ENCODE measurements around the gene DLG1.

DLG1 gene

DNA sequence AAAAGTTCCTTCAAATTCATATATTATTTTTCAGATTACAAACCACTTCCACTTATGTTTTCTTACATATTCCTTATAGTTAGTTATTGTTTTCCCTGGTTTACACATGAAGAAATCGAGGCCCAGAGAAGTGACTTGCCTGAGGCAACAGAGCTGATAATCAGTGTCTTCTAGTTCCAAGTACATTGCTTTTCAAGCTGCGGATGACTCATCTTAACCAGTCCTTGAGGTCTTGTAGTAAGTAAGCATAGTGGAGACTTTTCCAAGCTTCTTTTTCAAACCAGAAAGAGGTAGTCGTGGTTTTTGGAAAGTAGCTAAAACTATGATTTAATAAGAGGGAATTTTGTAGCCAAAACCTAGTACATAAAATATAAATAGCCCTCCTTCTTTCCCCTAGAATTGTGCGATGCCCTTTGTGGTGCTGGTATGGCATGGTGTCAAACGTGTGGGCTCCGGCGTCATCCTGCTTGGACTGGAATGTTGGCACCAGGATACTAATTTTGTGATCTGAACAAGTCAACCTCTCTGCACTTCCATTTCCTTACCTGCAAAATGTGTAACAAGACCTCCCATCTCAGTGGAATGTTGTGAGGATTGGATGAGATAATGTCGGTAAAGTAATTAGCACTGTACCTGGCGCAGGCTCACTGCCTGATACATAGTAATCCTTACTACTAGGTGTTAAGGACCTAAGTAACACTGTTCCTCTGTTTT lies 19.0 kb upstream of the DLG1 start:
- peak; percentile 42 for DNase-seq

DNA sequence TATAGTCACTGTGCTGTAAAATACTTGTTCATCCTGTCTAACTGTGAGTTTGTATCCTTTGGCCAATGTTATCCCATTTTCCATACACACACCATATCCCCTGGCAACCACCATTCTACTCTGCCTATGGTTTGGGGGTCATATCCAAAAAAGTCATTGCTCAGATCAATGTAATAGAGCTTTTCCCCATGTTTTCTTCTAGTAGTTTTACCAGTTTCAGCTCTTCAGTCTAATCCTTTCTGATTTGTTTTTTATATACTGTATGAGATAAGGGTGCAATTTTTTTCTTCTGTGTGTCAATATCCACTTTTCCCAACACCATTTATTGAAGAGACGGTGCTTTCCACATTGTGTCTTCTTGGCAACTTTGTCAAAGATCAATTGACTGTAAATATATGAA lies 14.0 kb upstream of the DLG1 start:
- DNase-seq = no peak

DNA sequence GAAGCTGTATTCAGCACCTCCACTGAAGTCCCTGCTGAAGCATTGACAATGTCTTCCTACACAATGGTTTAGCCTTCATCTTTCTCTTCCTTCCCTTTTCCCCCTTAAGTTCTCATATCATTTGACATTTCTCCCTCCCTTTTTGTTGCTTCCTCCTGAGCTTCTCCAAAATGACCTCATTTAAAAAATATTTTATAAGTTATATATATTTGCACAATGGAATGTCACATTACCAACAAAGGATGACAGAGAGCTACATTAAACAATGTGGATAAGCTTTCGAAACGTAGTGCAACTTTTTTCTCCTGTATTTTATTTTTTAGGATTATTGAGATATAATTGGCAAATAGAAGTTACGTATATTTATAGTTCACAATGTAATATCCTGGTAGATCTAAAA lies 13.2 kb upstream of the DLG1 start:
- DNase-seq = no peak

DNA sequence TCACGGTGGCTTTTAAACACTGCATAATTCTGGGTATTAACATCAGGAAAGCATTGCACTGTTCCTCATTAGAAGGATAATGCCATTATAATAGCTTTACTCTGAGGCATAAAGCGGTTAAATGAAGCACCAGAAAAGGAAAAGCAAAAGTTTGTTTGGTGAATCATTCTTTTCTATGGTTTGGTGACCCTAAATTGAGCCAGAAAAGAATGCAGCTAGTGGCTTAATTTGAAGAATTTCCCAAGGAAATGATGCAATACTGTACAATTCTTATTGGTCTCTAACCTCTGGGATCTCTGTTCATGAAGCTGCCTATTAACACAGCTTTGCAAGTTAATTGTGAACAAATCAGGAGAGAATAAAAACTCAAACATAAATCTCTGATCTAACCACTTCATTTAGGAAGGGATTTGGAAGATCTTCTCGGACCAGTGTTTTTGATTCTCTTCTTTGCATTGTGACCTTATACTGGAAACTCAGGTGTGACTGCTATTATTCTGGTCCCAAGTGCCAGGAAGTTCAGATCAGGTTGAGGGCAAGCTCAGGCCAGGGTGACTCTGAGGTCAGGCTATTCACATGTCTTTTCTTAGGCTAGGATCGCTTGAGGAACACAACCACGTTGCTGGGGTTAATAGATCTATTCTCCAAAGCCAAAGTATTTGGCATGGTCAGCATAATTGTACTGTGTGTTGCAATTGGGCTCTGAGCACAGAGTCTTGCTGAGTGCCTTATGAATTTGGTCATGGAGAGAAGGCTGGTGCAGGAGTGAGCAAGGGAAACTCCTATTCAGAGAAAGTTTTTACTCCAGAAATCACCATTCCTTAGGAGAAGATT lies 11.3 kb upstream of the DLG1 start:
- no peak for DNase-seq

DNA sequence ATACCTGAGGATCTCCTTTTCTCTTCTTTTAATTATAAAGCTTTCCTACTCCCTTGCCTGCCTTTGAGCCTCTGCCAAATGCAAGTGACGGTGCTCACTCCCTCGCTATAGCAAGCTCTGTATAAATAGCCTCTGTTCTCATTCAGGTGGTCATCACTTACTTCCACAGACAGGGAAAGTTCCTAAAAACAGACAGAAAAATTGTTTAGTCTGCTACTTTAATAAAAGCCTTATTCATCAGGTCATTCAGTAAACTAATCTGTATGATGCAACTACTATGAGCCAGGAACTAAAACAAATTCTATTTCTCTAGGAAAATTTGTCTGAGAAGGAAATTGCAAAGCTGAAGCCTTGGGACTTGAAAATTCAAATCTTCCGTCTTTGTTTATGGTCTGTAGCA lies 10.2 kb upstream of the DLG1 start:
- no peak for DNase-seq

DNA sequence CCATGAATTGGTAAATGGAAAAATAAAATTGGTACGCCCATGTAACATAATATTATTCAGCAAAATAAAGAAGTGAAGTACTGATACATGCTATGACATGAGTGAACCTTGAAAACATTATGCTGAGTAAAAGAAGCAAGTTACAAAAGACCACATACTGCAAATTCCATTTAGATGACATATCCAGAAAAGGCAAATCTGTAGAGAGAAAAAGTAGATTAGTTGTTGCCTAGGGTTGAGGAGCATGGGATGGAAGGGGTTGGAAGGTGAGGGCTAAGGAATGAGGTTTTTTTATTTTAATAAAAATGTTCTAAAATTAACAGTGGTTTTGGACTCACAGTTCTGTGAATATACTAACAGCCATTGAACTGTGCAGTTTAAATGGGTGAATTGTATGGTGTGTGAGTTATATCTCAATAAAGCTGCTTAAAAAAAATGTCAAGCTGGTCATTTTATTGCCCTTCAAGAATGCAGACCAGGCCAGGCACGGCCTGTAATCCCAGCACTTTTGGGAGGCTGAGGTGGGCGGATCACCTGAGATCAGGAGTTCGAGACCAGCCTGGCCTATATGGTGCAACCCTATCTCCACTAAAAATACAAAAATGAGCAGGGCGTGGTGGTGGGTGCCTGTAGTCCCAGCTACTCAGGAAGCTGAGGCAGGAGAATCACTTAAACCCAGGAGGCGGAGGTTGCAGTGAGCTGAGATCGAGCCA lies 8.1 kb upstream of the DLG1 start:
- DNase-seq = no peak

DNA sequence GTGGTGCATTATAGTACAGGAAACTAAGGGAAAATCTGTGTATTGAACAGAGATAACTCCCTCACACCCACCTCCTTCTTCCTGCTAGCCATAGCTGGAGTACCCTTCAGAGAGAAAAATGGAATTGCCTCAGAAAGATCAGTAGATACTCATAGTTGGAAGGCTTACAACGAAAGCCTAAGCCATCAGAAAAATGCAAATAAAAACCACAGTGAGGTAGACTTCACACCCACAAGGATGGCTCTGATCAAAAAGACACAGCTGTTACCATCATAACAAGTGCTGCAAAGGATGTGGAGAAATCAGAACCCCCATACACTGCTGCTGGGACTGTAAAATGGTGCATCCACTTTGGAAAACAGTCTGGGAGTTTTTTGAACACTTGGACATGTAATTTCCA lies 7.4 kb upstream of the DLG1 start:
- DNase-seq = no peak

DNA sequence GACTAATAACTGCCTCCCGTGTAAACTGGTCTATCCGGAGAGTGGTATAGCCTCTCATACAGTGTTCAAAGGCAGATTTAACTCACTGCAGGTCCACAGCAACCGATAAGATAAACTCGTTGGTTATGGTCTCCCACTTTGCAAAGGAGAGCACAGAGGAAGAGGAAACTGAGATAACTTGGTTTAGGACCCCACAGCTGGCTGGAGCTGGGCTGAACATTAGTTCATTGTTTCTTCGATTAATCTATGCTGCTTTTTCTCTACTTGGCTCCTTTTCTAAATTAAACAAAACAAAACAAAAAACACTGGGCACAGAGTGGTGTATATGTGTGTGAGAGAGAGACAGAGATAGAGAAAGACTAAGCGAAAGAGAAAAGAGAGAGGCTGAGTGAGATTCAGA lies 5.0 kb upstream of the DLG1 start:
- DNase-seq = no peak

DNA sequence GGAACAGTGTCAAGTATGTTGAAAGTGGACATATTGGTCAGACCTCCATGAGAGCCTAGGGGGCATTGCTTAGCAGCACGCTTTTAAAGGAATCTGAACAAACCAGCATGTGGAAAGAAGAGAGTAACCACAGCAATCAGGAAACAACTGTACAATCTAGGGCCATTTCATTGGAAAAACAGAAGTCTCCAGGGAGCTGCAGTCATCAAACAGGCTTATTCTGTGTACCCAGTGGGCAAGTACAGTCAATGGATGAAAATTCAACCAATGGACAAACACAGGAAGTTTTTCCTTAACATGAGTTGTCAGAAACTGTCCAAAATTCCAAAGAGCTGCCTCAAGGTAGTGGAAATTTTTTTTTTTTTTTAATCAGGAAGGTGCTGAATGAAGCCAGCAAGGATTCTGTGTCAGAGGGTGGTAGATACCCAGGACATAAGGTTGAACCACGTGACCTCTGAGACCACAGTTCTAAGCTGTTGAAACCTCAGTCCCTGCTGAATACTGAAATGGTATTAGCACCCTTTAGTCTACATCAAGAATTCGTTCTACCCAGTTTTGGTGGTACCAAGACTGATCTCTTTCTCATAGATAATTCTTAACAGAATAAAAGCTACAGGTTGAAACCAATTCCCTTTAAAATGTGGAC lies 4.4 kb upstream of the DLG1 start:
- no peak for DNase-seq

DNA sequence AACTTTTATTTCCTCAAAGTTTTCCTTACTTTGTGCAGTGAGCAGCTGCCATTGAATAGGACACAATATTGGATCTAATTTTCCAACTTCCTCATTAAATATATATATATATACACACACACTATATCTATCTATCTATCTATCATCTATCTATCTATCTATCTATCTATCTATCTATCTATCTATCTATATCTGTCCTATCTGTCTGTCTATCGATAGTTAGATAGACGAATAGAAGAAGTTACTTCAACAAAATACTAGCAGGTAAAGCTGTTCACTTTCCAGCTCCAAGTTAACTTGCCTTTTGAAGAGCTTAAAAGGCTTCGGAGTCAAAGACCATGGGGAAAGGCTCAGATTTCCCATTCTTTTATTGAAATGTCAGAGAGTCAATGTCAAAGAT lies 3.6 kb upstream of the DLG1 start:
- DNase-seq = no peak

DNA sequence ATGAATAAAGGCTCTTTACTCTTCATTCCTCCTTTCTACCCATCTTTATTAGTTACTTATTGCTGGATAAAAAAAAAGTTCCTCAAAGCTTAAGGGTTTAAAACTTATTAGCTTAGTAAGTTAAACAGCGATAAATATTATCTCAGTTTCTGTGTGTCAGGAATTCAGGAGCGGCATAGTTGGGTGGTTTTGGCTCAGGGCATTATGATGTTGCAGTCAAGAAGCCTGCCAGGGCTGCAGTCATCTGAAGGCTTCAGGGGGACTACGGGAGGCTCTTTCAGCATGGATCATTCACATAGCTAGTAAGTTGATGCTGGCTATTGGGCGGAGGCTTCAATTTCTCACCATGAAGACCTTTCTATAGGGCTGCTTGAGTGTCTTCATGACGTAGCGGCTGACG lies 1.9 kb upstream of the DLG1 start:
- no peak for DNase-seq

DNA sequence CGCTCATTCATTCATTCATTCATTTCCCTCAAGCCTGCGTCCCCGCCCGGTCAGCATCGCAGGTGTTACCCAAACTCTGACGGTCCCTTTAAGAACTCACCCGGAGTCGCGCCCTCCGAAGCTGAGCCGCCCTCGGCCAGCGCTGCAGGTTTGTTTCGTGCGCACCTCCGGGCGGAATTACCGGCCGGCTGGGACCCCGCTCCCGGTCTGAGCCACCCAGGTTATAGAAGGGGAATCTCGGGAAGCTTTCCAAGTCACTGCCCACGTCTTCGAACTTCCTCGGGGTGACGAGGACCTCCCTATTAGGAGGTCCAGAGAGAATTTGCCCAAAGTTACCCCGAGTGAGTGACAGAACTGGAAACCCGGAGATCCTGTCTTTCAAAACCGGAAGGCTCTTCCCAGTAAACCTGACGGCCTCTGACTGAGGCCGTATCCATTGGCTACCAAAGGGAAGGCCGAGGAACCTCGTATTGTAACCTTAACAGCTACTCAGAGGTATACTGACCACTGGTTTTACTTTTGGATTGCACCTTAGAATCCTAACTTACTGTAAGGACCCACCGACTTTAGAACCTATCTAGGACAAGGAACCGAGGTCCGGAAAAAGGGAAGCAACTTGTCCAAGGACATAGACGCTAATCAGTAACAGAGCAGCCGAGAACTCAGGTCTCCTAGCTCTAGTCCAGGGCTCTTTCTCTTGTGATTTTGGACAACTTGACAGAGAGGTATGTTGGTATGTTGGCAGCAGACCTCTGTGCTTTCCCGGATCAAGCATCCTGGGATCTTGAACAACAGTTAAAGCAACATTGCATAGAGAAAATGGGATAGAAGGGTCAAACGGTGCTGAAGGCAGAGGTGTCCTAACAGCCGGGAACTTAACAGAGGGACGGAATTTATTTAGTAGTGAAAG lies 788 bp upstream of the DLG1 start:
- no peak for DNase-seq

DNA sequence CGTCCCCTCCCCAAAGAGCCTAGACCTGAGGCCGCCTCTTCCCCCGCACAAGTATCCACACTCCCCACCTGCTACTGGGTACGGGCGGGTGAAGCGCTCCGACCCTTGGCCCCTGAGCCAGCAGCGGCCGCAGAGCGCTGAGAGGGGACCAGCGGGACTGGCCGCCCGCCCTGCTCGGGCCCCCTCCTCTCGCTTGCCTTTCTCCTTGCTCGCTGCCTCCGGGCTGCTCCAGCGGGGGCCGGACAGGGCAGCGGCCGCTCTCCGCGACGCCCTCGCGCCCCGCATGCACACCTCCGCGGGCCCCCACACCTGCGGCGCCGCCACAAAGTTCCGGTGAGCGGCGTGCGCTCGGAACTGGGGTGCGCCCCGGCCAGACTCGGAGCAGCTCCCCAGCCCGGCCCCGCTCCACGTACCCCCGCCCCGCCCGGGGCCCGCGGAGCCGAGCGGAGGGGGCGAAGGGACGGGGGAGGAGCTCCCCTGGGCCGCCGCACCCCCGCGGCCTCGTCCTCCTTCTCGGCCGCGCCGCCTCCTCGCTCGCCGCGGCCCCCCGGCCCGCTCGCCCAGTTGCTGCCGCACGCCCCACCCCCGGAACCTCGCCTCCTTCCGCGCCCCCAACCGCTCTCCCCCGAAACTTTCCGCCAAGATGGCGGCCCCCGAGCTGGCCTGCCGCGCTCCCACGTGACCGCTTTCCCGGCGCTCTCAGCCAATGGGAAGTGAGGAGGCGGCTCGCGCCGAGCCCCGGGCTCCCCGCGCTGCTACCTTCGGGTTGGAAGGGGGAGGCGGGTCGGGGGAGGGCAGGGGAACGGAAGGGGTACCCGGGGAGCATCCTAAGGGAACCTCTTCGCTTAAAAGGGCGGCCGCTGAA lies 704 bp downstream of the DLG1 start:
- peak; percentile 80 for DNase-seq

DNA sequence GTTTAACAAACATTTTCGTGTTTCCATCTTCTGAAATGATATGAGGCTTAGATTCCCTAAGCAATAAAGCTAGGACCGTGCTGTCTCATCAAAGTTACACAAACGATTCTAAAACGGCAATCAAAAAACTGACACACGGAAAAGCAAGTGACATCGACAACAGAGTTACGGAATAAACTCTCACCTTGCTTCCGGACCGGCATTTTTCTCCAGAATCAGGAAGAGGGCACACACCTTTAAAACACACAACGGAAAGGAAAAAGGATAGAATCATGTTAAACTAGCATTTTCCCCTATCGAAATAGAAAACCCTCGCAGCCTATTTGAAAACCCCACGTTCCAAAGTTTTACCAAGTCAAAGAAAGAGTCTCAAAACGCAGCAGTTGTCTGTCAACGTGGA lies 1.4 kb downstream of the DLG1 start:
- DNase-seq = no peak

DNA sequence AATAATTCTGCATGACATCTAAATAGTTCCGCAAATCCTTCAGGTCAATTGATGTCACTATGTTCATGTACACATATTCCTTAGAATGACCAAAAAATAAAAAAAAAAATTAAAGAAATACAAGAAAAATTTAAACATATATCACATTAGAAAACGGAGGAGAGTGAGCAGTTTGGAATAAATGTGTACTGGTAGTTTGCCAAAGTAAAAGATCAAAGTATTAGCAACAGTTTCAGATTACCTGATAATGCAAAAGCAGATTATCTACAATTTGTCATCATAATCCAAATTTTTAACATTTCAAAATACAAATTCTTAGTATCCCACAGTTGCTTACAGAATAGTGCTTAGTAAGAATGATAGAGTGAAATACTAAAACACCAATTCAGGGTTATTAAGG lies 1.9 kb downstream of the DLG1 start:
- no peak for DNase-seq

DNA sequence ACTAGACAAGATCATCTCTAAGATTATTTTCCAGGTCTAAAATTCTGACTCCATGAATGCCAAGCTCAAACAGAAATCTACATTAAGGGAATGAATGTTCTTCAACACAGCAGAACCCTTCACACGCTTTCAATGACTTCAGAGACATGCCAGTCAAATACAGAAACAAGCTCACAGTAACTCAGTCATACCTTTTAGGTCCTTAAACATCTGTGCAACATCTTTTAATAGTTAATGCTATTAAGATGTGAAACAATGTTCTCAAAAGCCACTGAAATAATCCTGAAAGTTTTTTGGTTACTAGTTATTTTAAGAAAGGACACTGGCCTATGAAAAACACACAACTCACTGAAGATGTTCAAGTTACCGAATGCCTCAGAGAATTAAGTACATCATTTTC lies 2.5 kb downstream of the DLG1 start:
- no peak for DNase-seq

DNA sequence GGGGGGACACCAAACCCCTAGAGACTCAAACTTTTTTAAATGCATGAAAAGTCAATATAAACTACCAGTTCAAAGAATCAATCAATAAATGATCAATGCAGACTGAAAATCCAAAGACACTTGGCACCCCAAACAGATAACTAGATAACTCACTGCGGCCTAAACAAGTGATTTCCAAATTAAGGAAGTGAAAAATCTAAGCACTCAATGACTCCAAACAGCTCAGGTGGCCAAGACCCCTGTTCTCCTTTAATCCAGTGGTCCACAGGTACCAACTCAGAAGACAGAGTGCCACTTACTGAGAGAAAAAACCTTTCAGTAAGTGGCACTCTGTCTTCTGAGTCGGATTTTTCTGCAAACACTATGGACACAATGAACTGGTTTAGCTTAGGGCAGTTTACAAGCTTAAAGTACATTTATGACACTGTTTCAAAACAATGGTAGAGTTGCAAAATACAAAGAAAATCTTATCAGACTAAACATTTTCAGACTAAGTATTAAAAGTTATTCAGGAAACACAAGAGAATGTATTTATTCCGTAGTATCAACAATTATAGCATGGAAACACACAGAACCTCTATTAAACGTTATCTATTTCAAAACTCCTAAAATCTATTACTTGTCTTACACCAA lies 4.7 kb downstream of the DLG1 start:
- no peak for DNase-seq

DNA sequence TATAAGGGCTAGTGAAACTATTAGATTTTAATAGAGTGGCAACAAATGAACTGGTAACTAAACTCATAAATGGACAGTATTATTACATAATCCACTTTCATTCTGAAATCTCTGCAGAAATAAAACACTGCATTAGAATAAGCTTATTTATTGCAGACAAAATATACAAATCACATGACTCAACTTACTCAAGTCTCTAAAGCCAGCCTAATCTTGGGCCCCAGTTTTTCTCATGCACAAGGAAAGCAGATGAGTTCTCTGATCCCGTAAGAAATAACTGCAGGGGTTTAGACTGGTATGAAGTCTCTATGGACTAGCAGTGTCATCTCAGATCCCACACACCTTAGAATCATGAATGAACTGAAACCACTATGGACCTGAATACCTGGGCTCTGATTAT lies 5.8 kb downstream of the DLG1 start:
- DNase-seq = no peak

DNA sequence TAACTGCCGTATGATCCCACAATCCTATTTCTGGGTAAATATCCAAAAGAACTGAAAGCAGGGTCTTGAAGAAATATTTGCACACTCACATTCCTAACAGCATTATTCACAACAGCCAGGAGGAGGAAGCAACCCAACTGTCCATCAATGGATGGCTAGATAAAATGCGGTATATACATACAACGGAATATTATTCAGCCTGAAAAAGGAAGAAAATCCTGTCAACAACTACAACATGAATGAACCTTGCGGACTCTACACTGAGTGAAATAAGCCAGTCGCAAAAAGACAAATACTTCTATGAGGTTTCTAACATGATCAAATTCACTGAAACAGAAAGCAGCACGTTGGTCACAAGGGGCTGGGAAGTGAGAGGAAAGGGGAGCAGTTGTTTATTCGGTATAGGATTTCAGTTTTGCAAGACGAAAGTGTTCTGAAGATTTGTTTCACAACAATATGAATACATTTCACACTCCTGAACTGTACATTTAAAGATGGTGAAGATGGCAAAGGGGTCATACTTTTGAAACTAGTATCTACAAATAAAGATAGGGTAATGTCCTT lies 6.2 kb downstream of the DLG1 start:
- DNase-seq = no peak

DNA sequence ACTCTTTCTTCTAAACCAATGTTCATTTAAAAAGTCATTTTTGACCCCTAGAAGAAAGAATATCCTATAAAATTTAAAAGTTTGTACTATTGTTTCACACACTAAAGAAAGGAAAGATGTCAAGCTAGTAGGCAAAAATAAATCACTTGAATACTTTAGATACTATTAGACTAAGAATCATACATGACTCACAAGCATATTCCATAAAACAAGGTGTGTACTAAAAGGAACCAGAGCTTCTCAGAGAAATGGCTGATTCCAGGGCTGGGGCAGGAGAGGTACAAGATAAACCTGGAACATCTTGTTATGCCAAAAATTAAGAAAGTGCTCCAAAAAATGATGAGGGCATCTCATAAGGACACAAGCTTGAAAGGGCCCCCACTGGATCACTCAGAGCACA lies 8.7 kb downstream of the DLG1 start:
- no peak for DNase-seq

DNA sequence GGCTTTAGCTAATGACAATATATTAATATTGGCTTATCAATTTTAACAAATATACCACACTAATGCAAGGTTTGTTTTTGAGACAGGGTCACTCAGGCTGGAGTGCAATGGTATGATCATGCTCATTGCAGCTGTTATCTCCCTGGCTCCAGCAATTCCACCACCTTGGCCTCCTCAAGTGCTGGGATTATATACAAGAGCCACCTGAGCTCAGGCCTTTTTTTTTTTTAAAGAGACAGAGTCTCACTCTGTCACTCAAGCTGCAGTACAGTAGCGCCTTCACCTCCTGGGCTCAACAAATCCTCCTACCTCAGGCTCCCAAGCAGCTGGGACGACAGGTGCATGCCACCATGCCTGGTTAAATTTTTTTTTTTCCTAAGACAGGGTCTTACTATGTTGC lies 11.7 kb downstream of the DLG1 start:
- DNase-seq = no peak

All from NCI-H446 treated with DMSO at 0.1 percent for 48 hours (cell line).